Body of pancreas (tissue), 4 donors: ENCODE measurements around the gene LSAMP. TPM values are rescaled to one million over a fixed set of nuclear protein-coding genes. Genes with fewer than 3 reads are reported as not detected.

ENCODE experiments used
- ATAC-seq: fragments of 150-250 bp; one replicate; pipeline ENCODE4 v1.9.1; 2016
- DNase-seq, 4 donors: peaks; one replicate each; pipeline ENCODE4 v3.0.0-alpha.2; 2019
- H3K27ac ChIP-seq, 4 donors: fragments of 200-600 bp; sonication (generic); 1 replicate in 3 of 4; 2 replicates in 1 of 4; pipeline versions ENCODE4 v1.5.1 to v1.6.1; 2016 to 2019; ENCODE audit warnings: mild to moderate bottlenecking in 1 of 4, mixed read lengths in 1 of 4, moderate library complexity in 1 of 4
- H3K27me3 ChIP-seq, 2 donors: fragments of 200-600 bp; sonication (generic); one replicate each; pipeline ENCODE4 v1.6.0; 2016; ENCODE audit warnings: mild to moderate bottlenecking in 1 of 2
- H3K36me3 ChIP-seq, 2 donors: fragments of 200-600 bp; sonication (generic); replicated peaks in 1 of 2; 2 replicates each; pipeline ENCODE4 v1.5.1; 2016; ENCODE audit warnings: low read depth in 2 of 2; ENCODE audit not compliant: insufficient read depth in 1 of 2
- H3K4me1 ChIP-seq: fragments of 200-600 bp; sonication (generic); one replicate; pipeline ENCODE4 v1.6.0; 2016
- H3K4me3 ChIP-seq, 2 donors: fragments of 200-600 bp; sonication (generic); 1 replicate in 1 of 2; 2 replicates in 1 of 2; pipeline ENCODE4 v1.5.1; 2016 to 2019
- H3K9me3 ChIP-seq, 3 donors: fragments of 200-600 bp; sonication (generic); 1 replicate in 2 of 3; 2 replicates in 1 of 3; pipeline ENCODE4 v1.5.1; 2016
- CTCF ChIP-seq, 7 experiments: fragments of 450-650 bp in 4 of 7; fragments of 200-600 bp in 3 of 7; sonication (generic) in 3 of 7; IDR thresholded peaks; one replicate each; pipeline ENCODE4 v1.5.1; 2016 to 2019; ENCODE audit warnings: antibody characterized with exemption in 7 of 7
- POLR2A ChIP-seq, 3 donors: fragments of 450-650 bp; IDR thresholded peaks; one replicate each; pipeline ENCODE4 v1.6.1; 2016; ENCODE audit warnings: antibody characterized with exemption in 3 of 3, mild to moderate bottlenecking in 2 of 3
- WGBS, 2 donors: methylation state at CpG; one replicate each; pipeline ENCODE4 v1.1.5; 2017; 5-methylcytosine and 5-hydroxymethylcytosine counted together
- intact Hi-C: fragments of 100-400 bp; cut with DNase I; formaldehyde crosslinking; loops from one replicate; pipeline ENCODE4 v1.15.1; 2023
- total RNA-seq, 2 donors: library from RNA; depleted of rRNA; stranded (reverse); fragments of >200 nt; gene quantifications; one replicate each; pipeline ENCODE4 v1.1.0, GENCODE V29; 2016

Gene LSAMP
- total RNA-seq, 2 donors from 2014 or later = 1.6 to 2.1 TPM

- Histone ChIP-seq H3K36me3 (no peaks in the 10 kb centered on the region), H3K4me1 (no peaks in the 10 kb centered on the region), H3K27me3 (no peaks in the 10 kb centered on the region), H3K4me3 (no peak overlapping the region), H3K9me3 (no peaks in the 10 kb centered on the region), H3K27ac (no peak overlapping the region)
- intact Hi-C loops = no loop called here
- 57 to 58% methylated on average over 4 of the region's 4 CpGs for WGBS, 2 donors
- no peak for TF ChIP-seq CTCF (IDR thresholded peaks at IDR 0.05)
- no peak for TF ChIP-seq POLR2A (IDR thresholded peaks at IDR 0.05)
- ATAC-seq = no peak
- no peak for DNase-seq
These were observed 180.6 kb downstream of the LSAMP start for GRCh38 chr3:116264546-116265319.

GRCh38 chr3:116263842-116264545, 181.3 kb downstream of the LSAMP start:
- no peak for ATAC-seq
- H3K27ac ChIP-seq = no peak overlapping the region

GRCh38 chr3:116260491-116260890, 184.8 kb downstream of the LSAMP start:
- Histone ChIP-seq H3K4me1 (no peaks in the 10 kb centered on the region), H3K27me3 (no peaks in the 10 kb centered on the region), H3K36me3 (no peaks in the 10 kb centered on the region), H3K4me3 (no peak overlapping the region), H3K27ac (no peak overlapping the region), H3K9me3 (no peaks in the 10 kb centered on the region)
- intact Hi-C loops = no loop called here
- TF ChIP-seq POLR2A (IDR thresholded peaks at IDR 0.05) (no peak), CTCF (IDR thresholded peaks at IDR 0.05) (no peak)
- 35 to 71% methylated on average over 2 of the region's 2 CpGs for WGBS, 2 donors
- ATAC-seq = no peak
- DNase-seq = no peak

More at GRCh38 chr3:116263842-116264545, 181.3 kb downstream of the LSAMP start:
- no peak for TF ChIP-seq CTCF (IDR thresholded peaks at IDR 0.05)
- TF ChIP-seq POLR2A (IDR thresholded peaks at IDR 0.05) = no peak
- Histone ChIP-seq H3K4me3 (no peak overlapping the region), H3K36me3 (no peaks in the 10 kb centered on the region), H3K27me3 (no peaks in the 10 kb centered on the region), H3K9me3 (no peaks in the 10 kb centered on the region), H3K4me1 (no peaks in the 10 kb centered on the region)
- peak in 1 of 4 donors; percentile 3 for DNase-seq
- intact Hi-C loops = no loop called here
- WGBS, 2 donors = 46 to 51% methylated on average over 5 of the region's 5 CpGs

GRCh38 chr3:116259984-116260383, 185.3 kb downstream of the LSAMP start:
- Histone ChIP-seq H3K36me3 (no peaks in the 10 kb centered on the region), H3K27ac (no peak overlapping the region), H3K4me3 (no peak overlapping the region), H3K4me1 (no peaks in the 10 kb centered on the region), H3K27me3 (no peaks in the 10 kb centered on the region), H3K9me3 (no peaks in the 10 kb centered on the region)
- intact Hi-C loops = no loop called here
- DNase-seq (no peak), ATAC-seq (no peak)
- no peak for TF ChIP-seq POLR2A (IDR thresholded peaks at IDR 0.05)
- no peak for TF ChIP-seq CTCF (IDR thresholded peaks at IDR 0.05)
